Activated CD8-positive, alpha-beta memory T cell treated with anti-CD3 and anti-CD28 coated beads for 48 hours (primary cell): ENCODE results near the gene ANTXR1.

Experiments used
- DNase-seq, 3 experiments: peaks; one replicate each; pipeline ENCODE4 v3.0.0-alpha.2; 2020; ENCODE audit warnings: low read depth in 2 of 3, low spot score in 2 of 3

ANTXR1 gene

GRCh38 chr2:69033461-69034095 is 20.6 kb downstream of the ANTXR1 start:
- DNase-seq, result no peak

- DNase-seq, result no peak
Measured at GRCh38 chr2:69034122-69034521, 21.1 kb downstream of the ANTXR1 start.

DNA sequence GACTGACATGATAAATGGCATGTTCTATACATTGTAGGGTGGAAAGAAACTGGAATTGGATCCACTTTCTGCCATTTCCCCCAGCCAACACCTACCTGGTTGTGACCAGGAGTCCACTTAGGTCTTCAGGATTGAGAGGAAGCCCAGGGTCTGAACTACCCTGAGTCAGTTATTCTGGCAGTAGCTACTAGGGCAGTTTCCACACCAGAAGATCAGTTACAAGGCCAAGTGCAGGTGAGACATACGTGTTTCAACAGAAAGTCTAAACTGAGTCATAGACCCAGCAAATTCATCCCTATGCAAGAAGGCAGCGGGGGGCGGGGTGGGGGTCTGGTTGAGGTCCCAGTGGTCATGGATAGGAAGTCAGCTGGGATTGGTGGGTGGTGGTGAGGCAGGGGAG is 21.9 kb downstream of the ANTXR1 start:
- no peak for DNase-seq

DNA sequence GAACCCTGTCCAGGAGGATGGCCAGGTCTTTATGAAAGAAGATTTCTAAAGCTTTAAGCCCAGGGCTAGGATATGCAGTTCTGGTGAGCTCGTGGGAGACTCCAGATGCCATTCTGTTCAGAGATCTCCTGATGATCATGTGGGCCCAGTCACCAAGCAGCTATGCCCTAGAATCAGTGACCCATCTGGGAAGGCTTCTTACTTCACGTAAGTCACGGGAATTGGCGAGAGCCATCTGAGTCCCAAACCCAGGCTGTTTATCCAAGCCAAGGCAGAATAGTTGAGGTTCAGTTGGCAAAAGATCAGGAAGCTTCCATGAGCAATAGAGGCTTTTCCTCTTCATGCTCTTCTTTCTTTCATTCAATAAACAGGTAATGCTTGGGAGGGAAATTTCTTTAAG is 23.9 kb downstream of the ANTXR1 start:
- no peak for DNase-seq

DNA sequence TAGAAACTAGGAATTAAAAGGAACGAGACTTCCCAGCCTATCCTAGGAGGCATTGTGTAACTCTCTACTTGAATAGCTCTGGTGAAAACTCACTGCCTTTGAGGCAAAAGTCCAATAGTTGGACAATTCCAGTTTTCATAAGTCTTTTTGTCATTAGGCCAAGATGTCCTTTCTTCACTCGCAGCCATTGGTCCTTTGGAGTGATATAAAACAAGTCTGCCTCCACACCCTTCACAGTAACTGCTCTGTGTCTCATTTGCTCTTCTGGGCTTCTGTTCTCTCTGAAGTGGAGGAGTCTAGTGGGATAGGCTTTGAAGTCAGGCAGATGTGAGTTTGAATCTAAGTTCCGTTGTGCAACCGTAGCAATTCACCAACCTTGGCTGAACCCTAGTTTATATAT is 28.2 kb downstream of the ANTXR1 start:
- no peak for DNase-seq

- no peak for DNase-seq
Measured at GRCh38 chr2:69043736-69044400, 30.9 kb downstream of the ANTXR1 start.

- DNase-seq, result no peak
Measured at GRCh38 chr2:69046221-69046662, 33.3 kb downstream of the ANTXR1 start.

GRCh38 chr2:69047625-69048145 is 34.7 kb downstream of the ANTXR1 start:
- DNase-seq, result no peak

- no peak for DNase-seq
Measured at GRCh38 chr2:69050802-69051201, 37.8 kb downstream of the ANTXR1 start.

DNA sequence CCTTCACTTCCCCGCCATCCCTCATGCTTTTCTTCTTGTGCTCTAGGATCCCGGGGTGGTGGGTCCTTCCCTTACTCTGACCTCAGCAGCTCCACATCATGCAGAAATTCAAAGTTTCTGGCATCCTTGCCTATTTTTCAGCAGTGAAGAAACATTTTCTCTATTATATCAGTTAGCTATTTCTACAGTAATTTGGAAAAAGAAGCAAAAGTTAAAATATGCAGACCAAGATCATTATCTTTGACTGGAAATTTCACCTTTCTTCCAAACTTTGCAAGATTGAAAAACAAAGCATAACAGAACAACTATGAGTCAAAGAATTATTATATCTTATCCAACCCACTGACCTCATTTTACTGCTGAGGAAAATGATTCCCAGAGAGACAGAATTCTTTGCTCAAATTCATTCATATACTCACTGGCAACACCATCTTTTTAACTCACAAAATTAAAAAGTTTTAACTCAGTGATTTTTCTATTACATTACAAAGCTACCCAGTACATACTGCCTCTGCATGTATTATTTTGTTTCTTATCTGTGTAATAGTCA is 40.5 kb downstream of the ANTXR1 start:
- no peak for DNase-seq

GRCh38 chr2:69054431-69054830 is 41.5 kb downstream of the ANTXR1 start:
- DNase-seq, result no peak

DNA sequence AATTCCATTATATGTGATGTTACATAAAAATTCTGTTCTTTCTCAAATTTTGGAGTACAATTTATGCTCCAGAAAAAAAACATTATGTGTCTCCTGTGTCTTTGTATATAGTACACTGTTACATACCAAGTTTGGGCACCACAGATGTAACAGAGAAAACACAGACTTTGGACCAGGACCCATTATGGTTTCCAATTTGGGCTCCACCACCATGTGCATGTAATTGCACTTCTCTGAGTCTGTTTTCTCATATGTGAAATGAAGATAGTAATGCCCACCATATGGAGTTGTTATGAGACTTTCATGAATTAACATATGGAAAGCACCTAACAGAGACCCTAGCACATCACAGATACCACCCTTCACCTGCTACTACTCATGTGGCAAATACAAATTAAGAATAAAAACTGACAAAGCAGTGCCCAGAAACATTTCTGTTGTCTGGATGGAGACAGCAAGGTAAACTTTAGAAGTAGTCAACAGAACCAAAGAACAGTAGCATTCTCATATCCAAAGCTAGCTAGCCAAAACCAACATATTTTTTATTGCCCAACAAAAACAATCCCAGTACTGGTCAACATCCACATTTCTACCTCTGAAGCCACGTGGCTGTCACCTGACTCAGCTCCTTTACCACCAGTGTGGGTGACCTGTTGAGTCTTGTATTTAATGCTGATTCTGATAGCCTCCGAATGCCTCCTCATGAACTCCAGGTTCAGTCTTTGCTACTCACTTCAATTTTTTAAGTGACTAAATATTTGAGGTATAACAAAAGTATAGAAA is 42.9 kb downstream of the ANTXR1 start:
- DNase-seq, result no peak

- no peak for DNase-seq
Measured at GRCh38 chr2:69057660-69058059, 44.7 kb downstream of the ANTXR1 start.

DNA sequence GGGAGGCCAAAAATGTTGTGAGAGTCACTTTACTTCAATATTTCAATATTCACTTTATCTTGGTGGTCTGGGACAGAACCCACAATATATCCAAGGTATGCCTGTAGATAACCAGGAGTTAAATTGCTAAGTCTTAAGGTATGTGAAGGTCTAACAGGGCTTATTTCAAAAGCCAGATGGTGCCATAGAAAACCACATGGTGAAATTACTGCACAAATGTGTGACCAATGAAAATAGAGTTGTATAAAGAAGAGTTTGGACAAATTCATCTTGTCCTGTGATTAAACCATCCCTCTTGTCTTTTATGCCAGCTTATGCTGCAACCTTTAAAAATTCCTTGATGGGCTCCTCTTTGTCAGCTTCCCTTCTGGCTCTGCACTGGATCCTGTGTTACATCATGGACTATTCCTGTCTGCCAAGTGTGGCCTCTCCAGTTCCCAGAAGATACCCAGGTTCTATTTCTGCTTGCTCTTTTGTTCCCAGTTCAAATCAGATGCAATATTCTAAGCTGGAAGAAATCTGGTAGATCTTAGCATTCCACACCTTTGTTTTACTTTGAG is 46.8 kb downstream of the ANTXR1 start:
- DNase-seq, result no peak

DNA sequence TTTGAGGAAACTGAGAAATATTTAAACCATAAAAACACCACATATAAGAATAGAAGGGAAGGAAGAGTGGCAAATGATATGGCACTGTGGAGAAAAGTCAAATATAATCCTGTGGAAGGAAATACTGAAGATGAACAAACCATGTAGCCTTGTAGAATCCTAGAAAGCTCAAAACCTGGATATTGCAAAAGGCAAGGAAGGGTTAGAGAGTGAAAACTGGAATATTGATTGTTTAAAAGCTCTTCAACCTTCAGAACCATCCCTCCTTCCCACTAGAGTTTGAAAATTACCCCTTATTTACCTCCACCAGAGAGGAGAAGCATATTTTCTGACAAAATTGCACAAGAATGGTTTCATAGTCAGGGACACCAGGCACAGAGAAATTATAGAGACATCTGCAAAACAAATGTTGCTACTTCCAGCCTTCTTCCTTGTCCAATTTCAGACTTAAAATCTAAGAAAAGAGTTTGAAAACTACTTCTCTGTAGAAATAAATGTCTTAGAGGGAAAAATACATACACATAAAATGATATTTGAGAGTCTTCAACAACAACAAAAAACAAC is 48.0 kb downstream of the ANTXR1 start:
- DNase-seq, result no peak

DNA sequence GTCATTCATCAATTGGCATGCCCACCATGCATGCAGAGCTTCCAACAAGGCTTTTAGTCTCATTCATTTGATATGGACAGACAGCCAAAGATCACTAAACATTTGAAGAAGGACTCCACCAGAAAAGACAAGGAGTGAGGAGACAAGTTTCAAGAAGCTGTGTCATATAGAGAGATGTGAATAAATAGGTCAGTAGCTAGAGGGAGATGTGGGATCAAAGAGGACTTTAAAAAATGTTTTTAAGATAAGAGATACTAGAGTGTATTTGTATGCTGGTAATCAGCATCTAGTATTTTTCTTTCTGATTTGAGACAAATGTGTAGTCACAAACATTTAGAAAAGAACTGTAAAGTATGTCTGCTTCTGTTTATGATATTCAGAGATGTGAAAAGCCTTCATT is 48.5 kb downstream of the ANTXR1 start:
- DNase-seq, result no peak

GRCh38 chr2:69062307-69062962 is 49.5 kb downstream of the ANTXR1 start:
- DNase-seq, result no peak

GRCh38 chr2:69065735-69066336 is 52.9 kb downstream of the ANTXR1 start:
- no peak for DNase-seq

DNA sequence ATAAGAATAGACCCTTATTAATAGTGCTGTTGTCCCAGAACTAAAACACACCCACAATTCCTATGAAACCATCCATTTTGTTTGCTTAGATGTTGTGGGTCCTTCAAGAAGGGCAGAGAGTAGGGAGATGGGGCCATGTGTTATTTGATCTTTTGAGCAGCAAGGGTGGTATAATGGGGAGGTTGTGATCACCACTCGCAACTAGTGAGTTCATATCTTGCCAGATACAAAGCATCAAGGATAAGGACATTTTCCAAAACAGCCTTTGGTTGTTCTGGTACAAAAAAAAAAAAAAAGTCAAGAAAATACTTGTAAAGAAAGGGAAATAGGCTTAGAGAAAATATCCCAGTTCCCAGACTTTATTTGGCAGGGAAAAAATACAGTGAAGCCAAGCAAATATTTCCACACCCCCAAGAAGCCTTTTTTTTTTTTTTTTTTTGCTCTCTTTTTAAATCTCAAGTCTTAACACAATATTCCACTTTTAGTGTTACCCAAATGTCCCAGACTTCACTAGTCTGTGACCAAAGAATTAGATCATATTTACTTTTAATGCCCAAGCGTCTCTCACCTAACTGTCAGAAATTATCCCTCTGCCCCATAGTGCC is 54.1 kb downstream of the ANTXR1 start:
- DNase-seq, result no peak

- no peak for DNase-seq
Measured at GRCh38 chr2:69067866-69068265, 54.9 kb downstream of the ANTXR1 start.
